ENCODE data around the gene SFMBT2.
"Not testable (repeated sequence)": the region's sequence is repeated elsewhere in the genome, so short reads cannot be mapped to it uniquely, and the experiment has no call there.

Gene SFMBT2

GRCh38 chr10:7231509-7232414 lies 179.1 kb downstream of the SFMBT2 start:
- Histone ChIP-seq H3K27ac (ENCODE audit: low read depth, low read length) (no peak overlapping the region), H3K27me3 (ENCODE audit: control insufficient read depth in 5 of 5, insufficient read depth in 4 of 5, low read length in 5 of 5) (no peaks in the 10 kb centered on the region), H3K36me3 (ENCODE audit: control insufficient read depth in 5 of 5, insufficient read depth in 5 of 5, low read length in 5 of 5) (peaks cover 0 to 11% (median 5%) of the 10 kb centered on the region in 5 donors), H3K9me3 (ENCODE audit: control insufficient read depth in 5 of 5, low read length in 5 of 5) (no peaks in the 10 kb centered on the region), H3K9ac (ENCODE audit: low read length in 5 of 5) (no peak overlapping the region), H3K4me3 (ENCODE audit: low read depth in 1 of 5, low read length in 5 of 5) (no peak overlapping the region), H3K4me1 (ENCODE audit: control insufficient read depth in 5 of 5, insufficient read depth in 5 of 5, low read length in 5 of 5) (peaks cover 0 to 12% (median 0%) of the 10 kb centered on the region in 5 donors)

GRCh38 chr10:7230951-7231350 lies 179.9 kb downstream of the SFMBT2 start:
- H3K9me3 ChIP-seq (ENCODE audit: control insufficient read depth in 5 of 5, low read length in 5 of 5), result no peaks in the 10 kb centered on the region
- no peak overlapping the region for H3K4me3 ChIP-seq (ENCODE audit: low read depth in 1 of 5, low read length in 5 of 5)
- H3K4me1 ChIP-seq (ENCODE audit: control insufficient read depth in 5 of 5, insufficient read depth in 5 of 5, low read length in 5 of 5), result peaks cover 0 to 12% (median 0%) of the 10 kb centered on the region in 5 donors
- H3K36me3 ChIP-seq (ENCODE audit: control insufficient read depth in 5 of 5, insufficient read depth in 5 of 5, low read length in 5 of 5), result peaks cover 0 to 18% (median 11%) of the 10 kb centered on the region in 5 donors
- H3K27me3 ChIP-seq (ENCODE audit: control insufficient read depth in 5 of 5, insufficient read depth in 4 of 5, low read length in 5 of 5), result no peaks in the 10 kb centered on the region
- H3K9ac ChIP-seq (ENCODE audit: low read length in 5 of 5), result no peak overlapping the region
- no peak overlapping the region for H3K27ac ChIP-seq (ENCODE audit: low read depth, low read length)

DNA sequence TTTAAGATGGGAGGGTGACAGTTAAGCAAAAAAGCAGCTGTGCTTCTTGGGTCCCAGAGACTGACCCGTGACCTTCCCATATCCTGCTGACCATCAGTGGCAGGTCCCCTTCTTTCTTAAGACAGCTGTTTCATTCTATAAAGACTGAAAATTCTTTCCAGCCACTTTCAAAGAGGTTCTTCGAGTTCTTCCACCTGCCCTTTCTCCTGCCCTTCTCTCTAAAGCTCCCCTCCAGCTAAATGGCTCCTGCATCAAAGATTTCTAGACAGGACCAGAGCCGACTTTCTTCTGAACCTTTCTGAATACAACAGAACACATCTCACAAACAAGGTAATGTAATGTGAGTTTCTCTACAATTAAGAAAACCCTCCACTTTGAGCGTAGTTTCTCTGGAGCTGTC lies 180.8 kb downstream of the SFMBT2 start:
- Histone ChIP-seq H3K9me3 (ENCODE audit: control insufficient read depth in 5 of 5, low read length in 5 of 5) (peaks cover 0 to 4% (median 0%) of the 10 kb centered on the region in 5 donors), H3K27ac (ENCODE audit: low read depth, low read length) (no peak overlapping the region), H3K9ac (ENCODE audit: low read length in 5 of 5) (no peak overlapping the region), H3K27me3 (ENCODE audit: control insufficient read depth in 5 of 5, insufficient read depth in 4 of 5, low read length in 5 of 5) (no peaks in the 10 kb centered on the region), H3K4me1 (ENCODE audit: control insufficient read depth in 5 of 5, insufficient read depth in 5 of 5, low read length in 5 of 5) (peaks cover 0 to 12% (median 0%) of the 10 kb centered on the region in 5 donors), H3K36me3 (ENCODE audit: control insufficient read depth in 5 of 5, insufficient read depth in 5 of 5, low read length in 5 of 5) (peaks cover 0 to 26% (median 14%) of the 10 kb centered on the region in 5 donors), H3K4me3 (ENCODE audit: low read depth in 1 of 5, low read length in 5 of 5) (no peak overlapping the region)

DNA sequence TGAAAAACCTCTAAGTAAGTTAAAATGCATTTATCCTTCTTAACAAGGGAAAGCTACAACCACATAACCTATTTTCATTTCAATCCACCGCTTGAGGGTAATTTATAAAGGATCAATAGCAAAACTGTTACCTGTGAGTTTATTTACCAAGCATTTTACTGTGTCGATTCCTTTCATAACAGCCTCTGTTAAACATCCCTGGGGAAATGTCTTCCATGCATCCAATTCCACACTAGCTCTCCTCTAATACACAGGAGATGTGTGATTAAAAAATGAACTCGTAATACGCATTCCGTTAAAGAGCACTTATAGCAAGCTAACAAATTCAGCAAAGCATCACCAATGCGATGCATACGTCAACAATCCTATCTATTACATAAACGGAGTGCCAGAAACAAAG lies 185.7 kb downstream of the SFMBT2 start:
- no peaks in the 10 kb centered on the region for H3K27me3 ChIP-seq (ENCODE audit: control insufficient read depth in 5 of 5, insufficient read depth in 4 of 5, low read length in 5 of 5)
- H3K36me3 ChIP-seq (ENCODE audit: control insufficient read depth in 5 of 5, insufficient read depth in 5 of 5, low read length in 5 of 5), result peaks cover 0 to 39% (median 17%) of the 10 kb centered on the region in 5 donors
- H3K27ac ChIP-seq (ENCODE audit: low read depth, low read length), result no peak overlapping the region
- H3K9me3 ChIP-seq (ENCODE audit: control insufficient read depth in 5 of 5, low read length in 5 of 5), result peaks cover 8 to 20% (median 17%) of the 10 kb centered on the region in 5 donors
- no peaks in the 10 kb centered on the region for H3K4me1 ChIP-seq (ENCODE audit: control insufficient read depth in 5 of 5, insufficient read depth in 5 of 5, low read length in 5 of 5)
- no peak overlapping the region for H3K4me3 ChIP-seq (ENCODE audit: low read depth in 1 of 5, low read length in 5 of 5)
- no peak overlapping the region for H3K9ac ChIP-seq (ENCODE audit: low read length in 5 of 5)

DNA sequence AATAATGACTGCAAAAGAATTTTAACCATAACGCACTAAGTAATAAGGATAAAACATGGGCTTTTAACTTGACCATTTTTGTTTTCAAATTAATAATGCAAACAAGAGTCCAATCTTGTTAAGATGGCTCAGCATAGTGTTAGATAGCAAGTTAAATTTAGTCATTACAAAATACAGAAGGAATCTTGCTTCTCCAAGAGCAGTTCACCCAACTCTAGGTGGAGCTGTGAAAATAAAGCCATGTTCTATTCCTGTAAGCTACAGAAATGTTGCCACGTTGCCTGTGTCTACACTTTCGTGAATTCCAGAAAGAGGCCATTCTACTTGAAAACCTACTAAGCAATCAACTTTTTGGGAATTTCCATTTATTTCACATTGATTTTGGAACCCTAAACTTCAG lies 191.9 kb downstream of the SFMBT2 start:
- Histone ChIP-seq H3K9me3 (ENCODE audit: control insufficient read depth in 5 of 5, low read length in 5 of 5) (peaks cover 3 to 11% (median 11%) of the 10 kb centered on the region in 5 donors), H3K4me3 (ENCODE audit: low read depth in 1 of 5, low read length in 5 of 5) (no peak overlapping the region), H3K9ac (ENCODE audit: low read length in 5 of 5) (no peak overlapping the region), H3K27me3 (ENCODE audit: control insufficient read depth in 5 of 5, insufficient read depth in 4 of 5, low read length in 5 of 5) (no peaks in the 10 kb centered on the region), H3K4me1 (ENCODE audit: control insufficient read depth in 5 of 5, insufficient read depth in 5 of 5, low read length in 5 of 5) (no peaks in the 10 kb centered on the region), H3K27ac (ENCODE audit: low read depth, low read length) (no peak overlapping the region), H3K36me3 (ENCODE audit: control insufficient read depth in 5 of 5, insufficient read depth in 5 of 5, low read length in 5 of 5) (peaks cover 0 to 28% (median 4%) of the 10 kb centered on the region in 5 donors)

DNA sequence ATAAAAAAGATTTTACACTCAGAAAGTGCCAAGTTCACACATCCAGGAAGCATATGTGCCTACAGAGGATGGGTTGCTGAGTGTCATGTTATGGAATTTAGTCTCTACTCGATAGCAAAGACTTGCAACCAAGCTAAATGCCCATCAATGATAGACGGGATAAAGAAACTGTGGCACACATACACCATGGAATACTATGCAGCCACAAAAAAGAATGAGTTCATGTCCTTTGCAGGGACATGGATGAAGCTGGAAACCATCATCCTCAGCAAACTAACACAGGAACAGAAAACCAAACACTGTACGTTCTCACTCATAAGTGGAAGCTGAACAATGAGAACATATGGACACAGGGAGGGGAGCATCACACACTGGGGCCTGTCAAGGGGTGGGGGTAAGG lies 198.1 kb downstream of the SFMBT2 start:
- H3K4me3 ChIP-seq (ENCODE audit: low read depth in 1 of 5, low read length in 5 of 5), result not testable (repeated sequence)

DNA sequence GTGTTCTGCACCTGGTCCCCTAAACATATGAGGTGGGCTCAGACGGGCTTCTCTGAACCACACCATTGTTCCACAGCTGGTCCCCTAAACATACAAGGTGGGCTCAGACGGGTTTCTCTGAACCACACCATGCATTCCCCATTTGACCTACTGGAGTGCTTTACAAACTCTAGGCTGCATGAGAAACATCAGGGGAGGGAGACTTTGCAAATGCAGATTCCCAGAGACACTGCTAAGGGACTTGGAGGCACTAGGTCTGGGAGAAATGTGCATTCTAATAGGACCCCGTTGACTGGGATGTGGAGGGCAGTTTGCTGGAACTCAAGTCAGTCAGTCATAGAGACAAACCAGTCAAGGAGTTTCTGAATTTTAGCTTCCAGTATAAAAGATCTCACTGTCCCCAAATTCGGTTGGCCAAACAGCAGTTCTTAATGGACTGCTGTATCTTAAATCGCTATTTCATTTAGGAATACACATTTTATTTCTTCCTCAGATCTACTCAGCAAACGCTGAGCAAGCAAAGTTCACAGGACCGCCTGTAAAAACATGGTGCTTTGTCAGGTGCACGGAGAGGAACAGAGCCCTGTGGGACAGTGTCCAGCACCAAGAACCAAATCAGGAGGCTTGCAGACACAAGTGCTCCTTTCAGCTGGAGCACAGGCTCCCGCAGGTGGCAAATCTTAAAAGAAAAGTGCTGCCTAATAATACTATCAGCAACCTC lies 198.8 kb downstream of the SFMBT2 start:
- Histone ChIP-seq H3K9ac (ENCODE audit: low read length in 5 of 5) (no peak overlapping the region), H3K27ac (ENCODE audit: low read depth, low read length) (no peak overlapping the region), H3K4me1 (ENCODE audit: control insufficient read depth in 5 of 5, insufficient read depth in 5 of 5, low read length in 5 of 5) (no peaks in the 10 kb centered on the region), H3K27me3 (ENCODE audit: control insufficient read depth in 5 of 5, insufficient read depth in 4 of 5, low read length in 5 of 5) (no peaks in the 10 kb centered on the region), H3K36me3 (ENCODE audit: control insufficient read depth in 5 of 5, insufficient read depth in 5 of 5, low read length in 5 of 5) (peaks cover 0 to 40% (median 0%) of the 10 kb centered on the region in 5 donors), H3K9me3 (ENCODE audit: control insufficient read depth in 5 of 5, low read length in 5 of 5) (no peaks in the 10 kb centered on the region), H3K4me3 (ENCODE audit: low read depth in 1 of 5, low read length in 5 of 5) (no peak overlapping the region)

More for the DNA sequence above, 198.1 kb downstream of the SFMBT2 start:
- not testable (repeated sequence) for H3K27ac ChIP-seq (ENCODE audit: low read depth, low read length); H3K4me1 ChIP-seq (ENCODE audit: control insufficient read depth in 5 of 5, insufficient read depth in 5 of 5, low read length in 5 of 5); H3K9me3 ChIP-seq (ENCODE audit: control insufficient read depth in 5 of 5, low read length in 5 of 5); H3K27me3 ChIP-seq (ENCODE audit: control insufficient read depth in 5 of 5, insufficient read depth in 4 of 5, low read length in 5 of 5); H3K9ac ChIP-seq (ENCODE audit: low read length in 5 of 5)
- peaks cover 0 to 39% (median 0%) of the 10 kb centered on the region in 5 donors for H3K36me3 ChIP-seq (ENCODE audit: control insufficient read depth in 5 of 5, insufficient read depth in 5 of 5, low read length in 5 of 5)

DNA sequence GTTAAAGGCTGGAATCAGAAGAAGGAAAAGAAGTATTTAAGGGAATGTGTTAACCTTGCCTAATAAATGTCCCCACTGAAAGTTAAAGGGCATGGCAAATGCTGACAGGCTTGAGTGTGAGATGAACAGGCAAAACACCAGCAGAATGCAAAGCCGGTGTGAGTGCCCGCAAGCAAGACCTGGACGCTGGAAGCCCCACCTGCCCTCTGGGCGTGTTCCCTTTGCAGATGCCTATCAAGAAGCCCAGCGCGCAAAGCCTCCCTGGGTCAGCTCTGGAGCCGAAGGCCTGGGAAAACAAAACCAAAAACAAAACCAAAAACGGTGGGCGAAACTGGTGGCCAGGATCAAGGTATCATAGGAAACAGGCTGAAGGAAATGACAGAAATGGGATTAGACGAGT lies 200.3 kb downstream of the SFMBT2 start:
- Histone ChIP-seq H3K36me3 (ENCODE audit: control insufficient read depth in 5 of 5, insufficient read depth in 5 of 5, low read length in 5 of 5) (peaks cover 0 to 39% (median 0%) of the 10 kb centered on the region in 5 donors), H3K4me1 (ENCODE audit: control insufficient read depth in 5 of 5, insufficient read depth in 5 of 5, low read length in 5 of 5) (no peaks in the 10 kb centered on the region), H3K27me3 (ENCODE audit: control insufficient read depth in 5 of 5, insufficient read depth in 4 of 5, low read length in 5 of 5) (no peaks in the 10 kb centered on the region), H3K4me3 (ENCODE audit: low read depth in 1 of 5, low read length in 5 of 5) (no peak overlapping the region), H3K27ac (ENCODE audit: low read depth, low read length) (no peak overlapping the region), H3K9me3 (ENCODE audit: control insufficient read depth in 5 of 5, low read length in 5 of 5) (no peaks in the 10 kb centered on the region), H3K9ac (ENCODE audit: low read length in 5 of 5) (no peak overlapping the region)

DNA sequence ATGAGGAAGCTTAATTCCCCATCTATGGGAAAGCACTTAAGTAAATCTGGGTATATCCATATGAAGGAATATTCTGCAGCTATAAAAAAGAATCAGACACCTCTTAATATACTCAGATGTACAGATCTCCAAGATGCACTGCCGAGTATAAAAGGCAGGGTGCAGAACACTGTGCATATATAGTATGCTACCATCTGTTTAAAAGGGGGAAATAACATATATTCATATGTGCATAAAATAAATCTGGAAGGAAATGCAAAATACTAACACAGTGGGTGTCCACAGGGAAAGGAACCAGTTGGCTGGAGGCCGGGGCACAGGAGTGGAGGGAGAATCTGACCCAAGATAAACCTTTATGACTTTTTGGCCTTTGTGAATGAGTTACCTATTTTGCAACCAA lies 201.4 kb downstream of the SFMBT2 start:
- Histone ChIP-seq H3K27me3 (ENCODE audit: control insufficient read depth in 5 of 5, insufficient read depth in 4 of 5, low read length in 5 of 5) (no peaks in the 10 kb centered on the region), H3K27ac (ENCODE audit: low read depth, low read length) (no peak overlapping the region), H3K4me3 (ENCODE audit: low read depth in 1 of 5, low read length in 5 of 5) (no peak overlapping the region), H3K9me3 (ENCODE audit: control insufficient read depth in 5 of 5, low read length in 5 of 5) (no peaks in the 10 kb centered on the region), H3K4me1 (ENCODE audit: control insufficient read depth in 5 of 5, insufficient read depth in 5 of 5, low read length in 5 of 5) (no peaks in the 10 kb centered on the region), H3K9ac (ENCODE audit: low read length in 5 of 5) (no peak overlapping the region), H3K36me3 (ENCODE audit: control insufficient read depth in 5 of 5, insufficient read depth in 5 of 5, low read length in 5 of 5) (peaks cover 0 to 29% (median 3%) of the 10 kb centered on the region in 5 donors)
